HEK293T (cell line): ENCODE results near the gene VIPR2.

Experiments used
- BHLHE40 ChIP-seq: fragments of 450-650 bp; IDR thresholded peaks from 2 replicates; pipeline ENCODE4 v1.6.1; 2016; ENCODE audit warnings: mild to moderate bottlenecking, moderate library complexity, borderline replicate concordance
- CTBP1 ChIP-seq: fragments of 450-650 bp; IDR thresholded peaks from 2 replicates; pipeline ENCODE4 v1.6.1; 2016; ENCODE audit warnings: borderline replicate concordance
- FOXA1 ChIP-seq: fragments of 450-650 bp; IDR thresholded peaks from 2 replicates; pipeline ENCODE4 v1.6.1; 2016; ENCODE audit warnings: mild to moderate bottlenecking
- FOXK2 ChIP-seq: fragments of 450-650 bp; IDR thresholded peaks from 2 replicates; pipeline ENCODE4 v1.6.1; 2016; ENCODE audit warnings: mild to moderate bottlenecking
- FOXM1 ChIP-seq: fragments of 450-650 bp; IDR thresholded peaks from 2 replicates; pipeline ENCODE4 v1.6.1; 2017; ENCODE audit warnings: mild to moderate bottlenecking, borderline replicate concordance
- HDGF ChIP-seq: fragments of 450-650 bp; IDR thresholded peaks from 2 replicates; pipeline ENCODE4 v1.6.1; 2017; ENCODE audit warnings: antibody characterized with exemption, borderline replicate concordance
- L3MBTL2 ChIP-seq: fragments of 450-650 bp; conservative IDR thresholded peaks from 2 replicates; pipeline ENCODE4 v1.6.1; 2016; ENCODE audit warnings: mild to moderate bottlenecking
- LEF1 ChIP-seq: fragments of 450-650 bp; IDR thresholded peaks from 2 replicates; pipeline ENCODE4 v1.6.1; 2017; ENCODE audit warnings: mild to moderate bottlenecking, borderline replicate concordance
- PKNOX1 ChIP-seq: fragments of 450-650 bp; IDR thresholded peaks from 2 replicates; pipeline ENCODE4 v1.6.1; 2016
- SP1 ChIP-seq: fragments of 450-650 bp; IDR thresholded peaks from 2 replicates; pipeline ENCODE4 v1.6.1; 2017
- SUZ12 ChIP-seq: fragments of 450-650 bp; IDR thresholded peaks from 2 replicates; pipeline ENCODE4 v1.6.1; 2016; ENCODE audit warnings: mild to moderate bottlenecking
- TARDBP ChIP-seq: fragments of 450-650 bp; IDR thresholded peaks from 2 replicates; pipeline ENCODE4 v1.6.1; 2016
- ZNF384 ChIP-seq: fragments of 450-650 bp; IDR thresholded peaks from 2 replicates; pipeline ENCODE4 v1.6.1; 2016

GRCh38 chr7:159098424-159098786, 46.3 kb downstream of the VIPR2 start:
- no peak for TF ChIP-seq SP1
- TF ChIP-seq FOXK2, result no peak
- no peak for TF ChIP-seq BHLHE40
- no peak for TF ChIP-seq L3MBTL2
- TF ChIP-seq FOXM1, result no peak
- TF ChIP-seq ZNF384, result no peak
- no peak for TF ChIP-seq HDGF
- no peak for TF ChIP-seq TARDBP
- no peak for TF ChIP-seq SUZ12
- TF ChIP-seq CTBP1, result no peak
- TF ChIP-seq LEF1, result no peak
- no peak for TF ChIP-seq PKNOX1
- no peak for TF ChIP-seq FOXA1
